Measurements from ENCODE around the gene WT1.

DNA sequence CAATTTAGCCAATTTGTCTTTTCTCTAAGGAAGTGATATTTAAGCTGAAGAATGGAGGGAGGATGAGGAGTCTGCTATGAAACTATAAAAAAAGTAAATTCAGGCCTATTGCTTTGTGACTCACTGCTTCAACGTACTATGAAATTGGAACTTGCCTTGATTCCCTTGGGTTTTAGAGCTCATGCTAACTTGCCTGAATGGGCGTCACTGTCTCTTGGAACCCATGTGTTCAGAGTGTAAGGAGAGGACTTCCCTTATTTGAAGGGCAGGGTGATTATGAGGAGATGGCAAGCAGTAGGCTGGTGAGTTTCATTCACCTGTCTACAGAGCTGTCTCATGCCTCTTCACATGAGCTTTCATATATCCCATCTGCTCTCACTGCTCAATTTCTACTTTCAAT, 28.7 kb upstream of the WT1 start:
- no peak for TF ChIP-seq POLR2AphosphoS5 (IDR thresholded peaks at IDR 0.05; ENCODE audit: borderline replicate concordance, low read depth, low read length)
- no peak for TF ChIP-seq EZH2 (IDR thresholded peaks at IDR 0.05)
- no peak for TF ChIP-seq FOXP2 (optimal IDR thresholded peaks at IDR 0.05; ENCODE audit: control extremely low read depth, extremely low read length, insufficient read depth)
